Measurements from ENCODE around the gene CDR2L. TPM values are rescaled to one million over a fixed set of nuclear protein-coding genes. Genes with fewer than 3 reads are reported as not detected.

The CDR2L gene
- total and polyA plus RNA-seq, 4 donors, result 5.8 to 23.6 (median 13.8) TPM

Other genes starting within 250 kb of the CDR2L start
- gene NHERF1, start 239.0 kb upstream of the CDR2L start, total RNA-seq, result 10 to 100 TPM; 17.6 to 21.1 TPM
- 10 to 100 TPM; 10.6 to 84.4 TPM for gene NHERF1, start 239.0 kb upstream of the CDR2L start, polyA plus RNA-seq
- gene NAT9, start 211.3 kb upstream of the CDR2L start, total RNA-seq, result 10 to 100 TPM; 44.5 to 46.3 TPM
- gene NAT9, start 211.3 kb upstream of the CDR2L start, polyA plus RNA-seq, result 10 to 100 TPM; 12.1 to 59.9 TPM
- gene GRIN2C, start 127.7 kb upstream of the CDR2L start, total RNA-seq, result 1 to 10 TPM in 1 of 2 donors, under 1 TPM in 1; 0.19 to 1.6 TPM
- gene GRIN2C, start 127.7 kb upstream of the CDR2L start, polyA plus RNA-seq, result under 1 TPM in 1 of 2 donors, not detected in 1; 0.03 TPM
- gene FDXR, start 114.6 kb upstream of the CDR2L start, total RNA-seq, result 1 to 10 TPM; 4.0 to 6.6 TPM
- gene FDXR, start 114.6 kb upstream of the CDR2L start, polyA plus RNA-seq, result 10 to 100 TPM in 1 of 2 donors, 1 to 10 TPM in 1; 8.1 to 18.1 TPM
- not detected for gene FADS6, start 94.0 kb upstream of the CDR2L start, total RNA-seq
- 1 to 10 TPM in 1 of 2 donors, not detected in 1; 4.1 TPM for gene FADS6, start 94.0 kb upstream of the CDR2L start, polyA plus RNA-seq
- not detected for gene USH1G, start 64.4 kb upstream of the CDR2L start, total RNA-seq
- gene USH1G, start 64.4 kb upstream of the CDR2L start, polyA plus RNA-seq, result under 1 TPM in 1 of 2 donors, not detected in 1; 0.13 TPM
- not detected for gene OTOP2, start 63.4 kb upstream of the CDR2L start, total RNA-seq
- under 1 TPM in 1 of 2 donors, not detected in 1; 0.25 TPM for gene OTOP2, start 63.4 kb upstream of the CDR2L start, polyA plus RNA-seq
- gene OTOP3, start 51.7 kb upstream of the CDR2L start, total RNA-seq, result not detected
- 1 to 10 TPM in 1 of 2 donors, not detected in 1; 1.8 TPM for gene OTOP3, start 51.7 kb upstream of the CDR2L start, polyA plus RNA-seq
- 10 to 100 TPM; 10.7 to 32.6 TPM for gene HID1, start 14.9 kb upstream of the CDR2L start, total RNA-seq
- gene HID1, start 14.9 kb upstream of the CDR2L start, polyA plus RNA-seq, result 1 to 10 TPM; 6.1 to 7.8 TPM
- 10 to 100 TPM; 16.6 to 17.4 TPM for gene MRPL58, start 25.0 kb downstream of the CDR2L start, total RNA-seq
- gene MRPL58, start 25.0 kb downstream of the CDR2L start, polyA plus RNA-seq, result 10 to 100 TPM; 25.2 to 31.2 TPM
- gene ATP5PD, start 59.3 kb downstream of the CDR2L start, total RNA-seq, result 100 to 1,000 TPM; 136 to 149 TPM
- gene ATP5PD, start 59.3 kb downstream of the CDR2L start, polyA plus RNA-seq, result 100 to 1,000 TPM; 349 to 520 TPM
- 10 to 100 TPM; 21.4 to 26.4 TPM for gene KCTD2, start 59.6 kb downstream of the CDR2L start, total RNA-seq
- 10 to 100 TPM; 13.9 to 14.9 TPM for gene KCTD2, start 59.6 kb downstream of the CDR2L start, polyA plus RNA-seq
- gene SLC16A5, start 100.3 kb downstream of the CDR2L start, total RNA-seq, result 10 to 100 TPM in 1 of 2 donors, 1 to 10 TPM in 1; 5.6 to 11.4 TPM
- 1 to 10 TPM; 7.8 to 7.9 TPM for gene SLC16A5, start 100.3 kb downstream of the CDR2L start, polyA plus RNA-seq
- gene ARMC7, start 122.3 kb downstream of the CDR2L start, total RNA-seq, result 10 to 100 TPM in 1 of 2 donors, 1 to 10 TPM in 1; 8.7 to 19.4 TPM
- gene ARMC7, start 122.3 kb downstream of the CDR2L start, polyA plus RNA-seq, result 1 to 10 TPM; 4.9 to 8.6 TPM
- gene NT5C, start 144.1 kb downstream of the CDR2L start, total RNA-seq, result 10 to 100 TPM; 24.7 to 29.6 TPM
- 10 to 100 TPM; 28.7 to 93.0 TPM for gene NT5C, start 144.1 kb downstream of the CDR2L start, polyA plus RNA-seq
- 10 to 100 TPM; 16.0 to 18.3 TPM for gene JPT1, start 166.9 kb downstream of the CDR2L start, total RNA-seq
- 100 to 1,000 TPM in 1 of 2 donors, 10 to 100 TPM in 1; 10.8 to 144 TPM for gene JPT1, start 166.9 kb downstream of the CDR2L start, polyA plus RNA-seq
- 100 to 1,000 TPM; 262 to 280 TPM for gene SUMO2, start 195.3 kb downstream of the CDR2L start, total RNA-seq
- gene SUMO2, start 195.3 kb downstream of the CDR2L start, polyA plus RNA-seq, result 100 to 1,000 TPM in 1 of 2 donors, 10 to 100 TPM in 1; 96.2 to 113 TPM
- 10 to 100 TPM; 71.0 to 76.2 TPM for gene NUP85, start 218.0 kb downstream of the CDR2L start, total RNA-seq
- 10 to 100 TPM; 17.2 to 99.5 TPM for gene NUP85, start 218.0 kb downstream of the CDR2L start, polyA plus RNA-seq

Data from aorta (tissue), 4 donors.